Activated CD4-positive, alpha-beta memory T cell treated with anti-CD3 and anti-CD28 coated beads for 36 hours (primary cell): ENCODE measurements around the gene PIEZO1. TPM values are rescaled to one million over a fixed set of nuclear protein-coding genes. Genes with fewer than 3 reads are reported as not detected.
A peak's percentile ranks its signal among the peaks of the same experiment; 100 is the strongest.

Experiments
- CTCF ChIA-PET: fragments of 350-600 bp; sonication (Branson Sonifier 250); formaldehyde crosslinking; loops from one replicate; lab custom pipeline; 2021; ENCODE audit warnings: antibody characterized with exemption, inconsistent platforms; lab: Charles Lee
- POLR2A ChIA-PET: fragments of 350-600 bp; sonication (Branson Sonifier 250); formaldehyde crosslinking; loops from one replicate; lab custom pipeline; 2021; ENCODE audit warnings: antibody characterized with exemption; lab: Charles Lee
- DNase-seq: peaks from one replicate; pipeline ENCODE4 v3.0.0-alpha.2; 2020
- H3K27ac Mint-ChIP-seq: one replicate; pipeline ENCODE4 v1.8.0; 2021; ENCODE audit warnings: mixed read lengths
- H3K27me3 Mint-ChIP-seq: one replicate; pipeline ENCODE4 v1.8.0; 2021; ENCODE audit warnings: mixed read lengths
- H3K36me3 Mint-ChIP-seq: one replicate; pipeline ENCODE4 v1.8.0; 2021; ENCODE audit warnings: mixed read lengths
- H3K4me1 Mint-ChIP-seq: one replicate; pipeline ENCODE4 v1.8.0; 2021; ENCODE audit warnings: low read depth, mixed read lengths
- H3K4me3 Mint-ChIP-seq: one replicate; pipeline ENCODE4 v1.8.0; 2021; ENCODE audit warnings: mild to moderate bottlenecking, mixed read lengths
- H3K9me3 Mint-ChIP-seq: one replicate; pipeline ENCODE4 v1.8.0; 2021; ENCODE audit warnings: mixed read lengths
- intact Hi-C: fragments of 100-400 bp; cut with micrococcal nuclease; formaldehyde crosslinking; loops from one replicate; pipeline ENCODE4 v1.15.1; 2023
- total RNA-seq, 2 experiments: library from RNA; stranded (reverse); gene quantifications; one replicate each; pipeline ENCODE4 v1.2.3, GENCODE V29; 2021

The PIEZO1 gene
- total RNA-seq, 2 experiments from 2014 or later: 221 to 234 TPM

DNA sequence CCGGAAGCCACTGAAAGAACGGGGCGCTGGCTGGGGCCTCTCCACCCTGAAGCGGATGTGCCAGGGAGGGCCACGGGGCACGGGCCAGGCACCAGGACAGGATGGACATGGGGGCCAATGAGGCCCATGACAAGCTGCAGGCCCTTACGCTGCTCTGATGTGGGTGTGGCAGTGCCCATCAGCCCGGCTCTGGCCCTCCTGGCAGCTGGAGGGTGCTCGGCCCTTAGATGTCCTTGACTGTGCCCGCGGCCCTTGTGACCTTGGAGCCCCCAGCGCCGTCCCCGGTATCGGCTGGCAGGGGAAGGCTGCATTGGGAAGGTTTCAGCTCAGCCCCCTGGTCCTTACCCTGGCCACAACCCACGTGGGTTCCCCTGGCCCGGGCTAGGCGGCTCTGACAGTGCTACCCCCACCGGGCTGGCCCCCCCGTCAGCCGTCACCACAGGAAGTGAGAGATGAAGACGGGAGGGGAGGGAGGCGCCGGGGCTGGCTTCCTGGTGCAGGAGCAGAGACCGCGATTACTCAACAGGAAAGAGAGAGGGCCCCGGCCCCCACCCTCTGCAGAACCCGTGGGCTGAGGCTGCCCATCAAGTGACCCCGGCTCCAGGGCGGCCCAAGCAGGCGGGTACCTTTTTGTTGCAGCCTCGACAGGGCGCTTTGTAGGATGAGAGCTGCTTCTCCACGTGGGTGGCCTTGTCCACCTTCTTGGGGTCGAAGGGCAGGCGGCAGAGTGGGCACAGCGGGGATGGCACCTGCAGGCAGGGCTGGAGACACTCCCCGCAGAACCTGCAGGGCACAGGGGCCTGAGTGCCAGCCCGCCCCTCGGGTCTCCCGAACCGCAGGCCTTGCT lies 84.2 kb downstream of the PIEZO1 start:
- H3K4me1 Mint-ChIP-seq: peaks cover 64% of the 10 kb centered on the region
- H3K27ac Mint-ChIP-seq: peak overlapping the region; percentile 91
- DNase-seq: peak; percentile 98
- no peaks in the 10 kb centered on the region for H3K9me3 Mint-ChIP-seq
- peaks cover 31% of the 10 kb centered on the region for H3K36me3 Mint-ChIP-seq
- no peaks in the 10 kb centered on the region for H3K27me3 Mint-ChIP-seq
- intact Hi-C loops: loop anchor here (1.0 to 5.0 kb wide), 5 partner anchors 15 to 244 kb away; partner anchors contain the start of genes CYBA and SNAI3
- ChIA-PET CTCF (interaction anchor here (1.0 to 5.4 kb wide), 5 partner anchors 15 to 131 kb away, joined by 3 to 36 read pairs (median 5); partner anchors contain the start of genes SNAI3 and ZC3H18), POLR2A (interaction anchor here (1.1 to 5.3 kb wide), 9 partner anchors 9 to 130 kb away, joined by 3 to 28 read pairs (median 6); partner anchors contain the start of genes APRT, CYBA, MVD and SNAI3)
- H3K4me3 Mint-ChIP-seq: peak overlapping the region; percentile 81

DNA sequence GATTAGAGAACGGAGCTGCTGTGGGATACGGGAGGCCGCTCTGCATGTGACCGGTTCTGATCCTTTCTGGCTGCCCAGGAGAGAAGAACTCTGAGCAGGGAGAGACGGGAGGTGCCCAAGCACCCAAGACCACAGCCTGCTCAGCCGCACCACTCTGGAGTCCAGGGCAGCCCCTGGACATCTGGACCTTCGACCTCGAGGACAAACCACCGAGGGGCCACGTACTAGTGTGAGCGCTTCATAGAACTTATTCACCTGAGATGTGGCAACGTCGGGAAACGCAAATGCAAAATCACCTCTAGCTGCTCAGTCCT lies 84.7 kb downstream of the PIEZO1 start:
- intact Hi-C loops: loop anchor here (5.0 kb wide), 2 partner anchors 47 to 243 kb away; no protein-coding TSS in a partner anchor
- ChIA-PET CTCF (interaction anchor here (1.2 kb wide), 1 partner anchor 67 kb away, joined by 5 read pairs; no protein-coding TSS in a partner anchor), POLR2A (interaction anchor here (1.1 to 5.3 kb wide), 6 partner anchors 15 to 129 kb away, joined by 3 to 28 read pairs (median 6); partner anchors contain the start of genes APRT, CYBA and MVD)
- peak overlapping the region; percentile 91 for H3K27ac Mint-ChIP-seq
- peak overlapping the region; percentile 81 for H3K4me3 Mint-ChIP-seq
- H3K27me3 Mint-ChIP-seq: no peaks in the 10 kb centered on the region
- no peak for DNase-seq
- H3K36me3 Mint-ChIP-seq: peaks cover 32% of the 10 kb centered on the region
- H3K4me1 Mint-ChIP-seq: peaks cover 61% of the 10 kb centered on the region
- H3K9me3 Mint-ChIP-seq: no peaks in the 10 kb centered on the region

DNA sequence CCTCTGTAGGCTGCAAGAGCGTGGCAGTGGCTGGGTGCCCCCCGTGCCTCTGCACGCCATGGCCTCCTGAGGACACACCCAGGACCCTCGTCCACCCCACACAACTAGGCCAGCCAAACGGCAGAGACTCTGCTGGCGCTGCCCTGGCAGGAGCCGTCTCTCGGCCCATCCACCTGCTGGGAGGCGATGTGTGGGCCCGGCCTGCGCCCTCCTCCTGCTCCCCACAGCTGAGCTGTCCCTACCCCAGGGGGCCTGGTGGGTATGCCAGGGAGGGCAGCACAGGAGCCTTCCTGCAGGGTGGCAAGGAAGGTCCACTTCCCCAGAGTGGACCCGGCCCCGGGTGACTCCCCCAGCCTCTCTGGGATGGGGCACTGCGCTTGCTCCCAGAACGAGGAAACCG lies 85.8 kb downstream of the PIEZO1 start:
- ChIA-PET CTCF (no interaction called here), POLR2A (no interaction called here)
- intact Hi-C loops: no loop called here
- no peaks in the 10 kb centered on the region for H3K27me3 Mint-ChIP-seq
- H3K36me3 Mint-ChIP-seq: peaks cover 32% of the 10 kb centered on the region
- peak overlapping the region; percentile 91 for H3K27ac Mint-ChIP-seq
- no peaks in the 10 kb centered on the region for H3K9me3 Mint-ChIP-seq
- H3K4me3 Mint-ChIP-seq: no peak overlapping the region
- no peak for DNase-seq
- H3K4me1 Mint-ChIP-seq: peaks cover 52% of the 10 kb centered on the region

DNA sequence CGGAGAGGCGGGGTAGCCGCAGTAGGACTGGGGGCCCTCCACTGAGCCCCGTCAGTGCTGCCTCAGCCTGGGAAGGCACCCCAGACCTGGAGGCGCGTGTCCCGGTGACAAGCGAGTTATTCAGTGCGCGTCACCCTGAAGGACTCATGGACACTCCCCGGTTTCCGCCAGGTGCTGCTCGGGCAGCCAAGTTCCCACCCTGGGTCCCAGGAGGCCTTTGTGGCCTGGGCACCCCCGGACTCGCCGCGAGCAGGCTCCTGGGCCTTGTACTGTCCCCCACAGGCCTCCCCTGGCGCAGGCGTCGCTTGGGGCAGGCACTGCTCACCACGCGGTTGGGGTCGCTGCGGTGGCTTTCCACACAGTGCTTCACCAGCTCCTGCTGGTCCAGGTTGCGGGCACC lies 86.4 kb downstream of the PIEZO1 start:
- Mint-ChIP-seq H3K9me3 (no peaks in the 10 kb centered on the region), H3K27me3 (no peaks in the 10 kb centered on the region), H3K27ac (no peak overlapping the region), H3K36me3 (peaks cover 32% of the 10 kb centered on the region), H3K4me1 (peaks cover 47% of the 10 kb centered on the region), H3K4me3 (no peak overlapping the region)
- CTCF ChIA-PET: no interaction called here
- no peak for DNase-seq
- intact Hi-C loops: no loop called here
- POLR2A ChIA-PET: no interaction called here

DNA sequence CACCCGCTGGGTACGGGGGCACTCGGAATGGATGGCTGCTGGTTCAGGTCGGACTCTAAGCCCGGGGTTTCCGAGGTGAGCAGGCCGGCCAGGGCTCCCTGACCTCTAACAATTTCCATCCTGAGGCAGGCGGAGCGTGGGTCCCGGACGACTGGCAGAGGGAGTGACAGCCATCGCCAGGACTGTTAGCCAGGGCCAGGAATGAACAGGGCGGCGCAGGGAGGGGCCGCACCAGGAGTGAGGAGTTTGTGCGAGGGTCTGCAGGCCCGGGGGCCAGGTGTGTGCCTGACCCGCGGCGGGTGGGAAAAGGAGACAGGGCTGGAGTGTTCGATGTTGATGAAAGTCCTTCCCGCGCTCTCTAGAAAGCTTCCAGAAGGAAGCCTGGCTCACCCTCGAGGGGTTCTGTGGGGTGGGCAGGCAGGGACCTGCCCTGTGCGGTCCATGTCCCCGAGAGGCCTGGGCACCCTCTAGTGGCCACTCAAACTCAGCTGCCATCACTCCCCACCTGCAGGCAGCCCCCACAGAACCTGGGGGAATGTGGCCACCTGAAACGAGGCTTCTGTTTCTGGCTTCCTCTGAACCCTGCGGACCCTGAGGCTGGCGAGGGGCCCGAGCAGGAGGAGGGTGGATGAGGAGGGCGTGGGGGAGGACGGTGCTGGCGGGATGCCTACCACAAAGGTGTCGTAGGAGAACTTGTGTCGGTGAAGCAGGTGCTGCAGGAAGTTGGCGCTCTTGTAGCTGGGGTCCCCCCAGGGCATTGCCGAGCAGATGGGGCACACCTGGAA lies 87.0 kb downstream of the PIEZO1 start:
- ChIA-PET POLR2A (no interaction called here), CTCF (no interaction called here)
- H3K4me1 Mint-ChIP-seq: peaks cover 45% of the 10 kb centered on the region
- no peak overlapping the region for H3K4me3 Mint-ChIP-seq
- peak overlapping the region; percentile 42 for H3K27ac Mint-ChIP-seq
- DNase-seq: peak; percentile 28
- no peaks in the 10 kb centered on the region for H3K27me3 Mint-ChIP-seq
- intact Hi-C loops: no loop called here
- H3K36me3 Mint-ChIP-seq: peaks cover 30% of the 10 kb centered on the region
- H3K9me3 Mint-ChIP-seq: no peaks in the 10 kb centered on the region

DNA sequence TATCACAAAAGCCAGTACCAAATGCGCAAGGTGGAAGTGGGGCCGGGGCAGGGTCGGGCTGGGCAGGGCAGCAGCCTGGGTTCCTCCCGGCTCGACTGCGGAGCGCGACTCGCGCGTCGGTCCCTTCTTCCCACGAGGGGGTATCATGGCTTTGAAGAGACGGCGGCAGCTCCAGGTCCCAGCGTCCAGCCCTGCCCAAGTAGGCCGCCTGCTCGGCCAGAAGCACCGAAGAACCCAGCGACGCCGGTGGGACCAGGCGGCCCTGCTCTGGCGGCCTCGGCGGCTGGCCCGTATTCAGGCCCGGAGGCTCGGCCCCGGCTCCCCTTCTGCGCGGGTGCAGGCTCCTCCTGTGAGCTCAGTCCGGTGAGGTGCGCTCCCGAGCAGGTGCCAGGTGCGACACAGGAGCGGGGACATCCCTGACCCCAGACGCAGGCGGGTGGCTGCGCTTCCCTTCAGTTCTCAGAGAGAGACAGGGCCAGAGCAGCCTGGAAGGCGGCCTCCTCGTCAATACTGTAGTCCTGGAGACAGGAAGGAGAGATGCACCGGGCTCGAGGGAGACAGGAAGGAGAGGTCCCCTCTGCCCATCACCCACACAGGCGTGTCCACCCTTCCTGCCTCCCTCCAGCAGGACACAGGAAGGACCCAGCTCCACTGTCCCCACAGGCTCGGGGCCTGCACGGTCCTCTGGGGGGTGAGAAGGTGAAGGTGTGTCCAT lies 87.7 kb downstream of the PIEZO1 start:
- POLR2A ChIA-PET: no interaction called here
- no peak overlapping the region for H3K27ac Mint-ChIP-seq

DNA sequence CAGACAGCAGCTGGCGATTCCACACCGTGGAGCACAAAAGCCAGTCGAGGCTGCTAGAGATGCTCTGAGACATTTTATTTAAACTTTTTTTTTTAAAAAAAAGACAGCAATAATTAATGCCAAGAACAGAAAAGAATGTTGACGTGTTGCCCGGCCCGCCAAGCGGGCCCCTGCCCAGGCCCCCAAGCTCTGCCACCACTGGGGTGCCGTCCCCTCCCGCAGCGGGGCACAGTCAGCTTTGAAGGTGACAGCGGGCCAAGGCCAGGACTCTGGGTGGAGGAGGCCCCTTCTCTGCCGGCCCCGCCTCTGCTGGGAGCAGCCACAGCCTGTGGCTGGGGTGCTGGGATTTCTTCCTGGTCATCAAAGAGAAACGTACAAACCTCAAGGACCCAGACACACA lies 88.6 kb downstream of the PIEZO1 start:
- H3K4me3 Mint-ChIP-seq: no peak overlapping the region
- ChIA-PET CTCF (no interaction called here), POLR2A (no interaction called here)
- intact Hi-C loops: no loop called here
- H3K27me3 Mint-ChIP-seq: no peaks in the 10 kb centered on the region
- H3K36me3 Mint-ChIP-seq: peaks cover 24% of the 10 kb centered on the region
- no peak for DNase-seq
- H3K9me3 Mint-ChIP-seq: no peaks in the 10 kb centered on the region
- H3K4me1 Mint-ChIP-seq: peaks cover 46% of the 10 kb centered on the region
- H3K27ac Mint-ChIP-seq: no peak overlapping the region

More for the DNA sequence above, 87.7 kb downstream of the PIEZO1 start:
- Mint-ChIP-seq H3K9me3 (no peaks in the 10 kb centered on the region), H3K4me3 (no peak overlapping the region), H3K36me3 (peaks cover 24% of the 10 kb centered on the region), H3K4me1 (peaks cover 46% of the 10 kb centered on the region), H3K27me3 (no peaks in the 10 kb centered on the region)
- intact Hi-C loops: no loop called here
- CTCF ChIA-PET: no interaction called here
- DNase-seq: no peak

DNA sequence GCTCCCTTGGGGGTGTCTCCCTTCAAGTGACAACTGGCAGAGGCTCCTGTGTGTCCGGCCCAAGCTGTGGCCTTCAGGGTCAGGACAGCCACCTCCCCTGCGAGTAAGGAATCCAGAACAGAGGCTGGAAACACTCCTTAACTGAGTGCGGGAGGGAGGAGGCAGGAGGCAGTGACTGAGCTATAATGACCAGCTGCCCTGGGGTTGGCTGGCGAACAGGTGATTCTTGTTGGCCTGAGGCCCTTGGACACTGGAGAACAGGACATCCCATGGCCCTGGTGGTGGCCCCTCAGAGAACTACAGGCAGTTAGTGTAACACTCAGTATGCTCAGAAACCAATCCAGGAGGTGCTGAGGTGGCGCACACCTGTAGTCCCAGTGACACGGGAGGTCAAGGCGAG lies 89.3 kb downstream of the PIEZO1 start:
- Mint-ChIP-seq H3K27ac (no peak overlapping the region), H3K9me3 (no peaks in the 10 kb centered on the region), H3K36me3 (peaks cover 22% of the 10 kb centered on the region), H3K4me3 (no peak overlapping the region), H3K4me1 (peaks cover 49% of the 10 kb centered on the region), H3K27me3 (no peaks in the 10 kb centered on the region)
- ChIA-PET POLR2A (no interaction called here), CTCF (no interaction called here)
- intact Hi-C loops: no loop called here
- no peak for DNase-seq

DNA sequence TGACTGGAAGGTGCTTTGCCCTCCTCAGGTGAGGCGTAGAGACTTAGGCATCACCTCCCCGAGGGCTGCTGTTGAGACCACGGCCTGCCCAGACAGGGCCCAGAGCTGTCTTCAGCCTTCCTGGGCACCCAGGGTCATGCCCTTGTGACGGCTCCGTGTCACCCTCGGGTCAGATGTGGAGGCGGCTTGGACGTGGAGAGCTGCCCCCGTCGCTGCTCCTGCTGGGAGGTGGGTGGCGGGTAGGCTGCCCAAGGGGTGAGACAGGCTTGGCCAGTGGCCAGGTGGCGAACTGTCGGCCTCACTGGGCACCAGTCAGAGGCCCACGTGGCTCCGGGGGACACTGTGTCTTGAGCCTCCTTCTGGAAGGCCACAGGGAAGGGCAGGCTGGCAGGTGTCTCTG lies 89.8 kb downstream of the PIEZO1 start:
- DNase-seq: no peak
- intact Hi-C loops: no loop called here
- Mint-ChIP-seq H3K27ac (no peak overlapping the region), H3K4me3 (no peak overlapping the region), H3K36me3 (peaks cover 20% of the 10 kb centered on the region), H3K27me3 (no peaks in the 10 kb centered on the region), H3K9me3 (no peaks in the 10 kb centered on the region), H3K4me1 (peaks cover 48% of the 10 kb centered on the region)
- ChIA-PET POLR2A (no interaction called here), CTCF (no interaction called here)

DNA sequence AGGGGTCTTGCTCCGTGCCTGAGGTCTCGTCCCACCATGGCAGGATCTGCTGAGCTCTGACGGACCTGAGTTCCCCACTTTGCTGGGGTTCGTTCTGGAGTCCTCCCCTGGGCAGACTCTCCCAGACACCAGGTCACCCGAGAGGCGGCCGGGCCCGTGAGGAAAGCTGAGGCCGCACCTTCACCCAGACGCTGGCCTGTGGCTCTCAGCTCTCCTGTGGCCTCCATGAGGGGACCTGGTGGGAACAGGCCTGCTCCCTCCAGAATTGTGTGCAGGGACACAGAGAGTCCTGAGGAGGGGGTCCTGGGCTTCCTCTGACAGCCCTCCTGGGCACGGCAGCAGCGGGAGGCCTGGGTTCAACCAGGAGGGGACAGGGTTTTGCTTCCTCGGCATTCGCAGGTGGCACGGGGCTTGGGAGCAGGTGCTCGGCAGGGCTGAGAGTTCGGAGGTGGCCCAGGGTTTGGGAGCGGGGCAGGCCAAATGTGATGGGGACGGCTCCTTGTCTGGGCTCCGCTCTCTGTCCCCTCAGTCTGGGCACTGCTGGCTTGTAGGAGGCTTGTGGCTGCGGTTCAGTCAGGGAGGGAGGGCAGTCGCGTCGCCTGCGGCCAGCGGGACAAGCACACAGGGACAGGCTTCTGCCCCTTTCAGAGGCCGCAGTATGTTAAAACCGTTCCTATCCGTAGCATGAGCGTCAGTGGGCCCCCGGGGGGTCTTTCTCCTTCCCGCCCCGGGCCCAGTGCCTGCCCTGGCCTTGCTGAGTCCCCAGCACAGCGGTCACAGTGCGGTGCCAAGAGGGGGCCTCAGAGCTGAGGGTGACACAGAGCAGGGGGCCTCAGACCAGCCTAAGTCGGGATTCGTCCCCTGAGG lies 90.6 kb downstream of the PIEZO1 start:
- CTCF ChIA-PET: no interaction called here
- DNase-seq: no peak
- Mint-ChIP-seq H3K36me3 (peaks cover 13% of the 10 kb centered on the region), H3K27me3 (no peaks in the 10 kb centered on the region), H3K4me3 (no peak overlapping the region), H3K27ac (no peak overlapping the region), H3K4me1 (peaks cover 40% of the 10 kb centered on the region), H3K9me3 (no peaks in the 10 kb centered on the region)
- POLR2A ChIA-PET: interaction anchor here (1.0 kb wide), 1 partner anchor 11 kb away, joined by 3 read pairs; no protein-coding TSS in a partner anchor
- intact Hi-C loops: no loop called here
